ENCODE measurements around the gene PDLIM5. TPM values are rescaled to one million over a fixed set of nuclear protein-coding genes. Genes with fewer than 3 reads are reported as not detected.

The PDLIM5 gene
- total RNA-seq, 1 experiment from 2014 or later = 58.0 TPM

- no peaks in the 10 kb centered on the region for H3K27me3 ChIP-seq (ENCODE audit: insufficient read depth, low read length)
- H3K9me3 ChIP-seq (ENCODE audit: control insufficient read depth, low read depth, low read length) = no peaks in the 10 kb centered on the region
- Mint-ChIP-seq H3K27ac (no peak overlapping the region), H3K4me1 (peaks cover 15 to 21% of the 10 kb centered on the region in 2 experiments), H3K27me3 (ENCODE audit: low read depth) (no peaks in the 10 kb centered on the region), H3K9me3 (0 out of 5 replicates have a peak, but pooled peaks cover 0 to 3% of the 10 kb centered on the region in 2 experiments), H3K4me3 (no peak overlapping the region), H3K36me3 (ENCODE audit: insufficient read depth in 1 of 3, low read depth in 3 of 3) (peaks cover 0 to 6% (median 0%) of the 10 kb centered on the region in 3 experiments; a peak in 2 of 7 replicates)
- H3T11ph ChIP-seq (ENCODE audit: low read length) = no peak overlapping the region
- H3K79me2 ChIP-seq (ENCODE audit: insufficient read depth, low read length) = no peaks in the 10 kb centered on the region
- H3K56ac ChIP-seq (ENCODE audit: insufficient read length, low read depth, low read length) = no peak overlapping the region
- no peak overlapping the region for H2BK5ac ChIP-seq (ENCODE audit: insufficient read length, low read length)
- H3K4ac ChIP-seq (ENCODE audit: low read depth, low read length) = no peak overlapping the region
- H3K18ac ChIP-seq (ENCODE audit: insufficient read length, low read depth, low read length) = no peak overlapping the region
- no peak overlapping the region for H2AFZ ChIP-seq (ENCODE audit: low read length)
- H2AK5ac ChIP-seq (ENCODE audit: insufficient read length, low read length) = no peak overlapping the region
- no peak for TF ChIP-seq CTCF (conservative IDR thresholded peaks at IDR 0.05)
- H3K27ac ChIP-seq (ENCODE audit: insufficient read length, low read depth, low read length) = no peak overlapping the region
- no peaks in the 10 kb centered on the region for H4K20me1 ChIP-seq (ENCODE audit: control insufficient read depth, insufficient read depth, insufficient read length)
- H4K5ac ChIP-seq (ENCODE audit: insufficient read length, low read depth, low read length) = no peak overlapping the region
- no peak overlapping the region for H3K9ac ChIP-seq (ENCODE audit: extremely low read depth, insufficient read length, low read length)
- H4K8ac ChIP-seq (replicated peaks; ENCODE audit: insufficient read length, low read depth, low read length) = no peak overlapping the region
- H3K23me2 ChIP-seq (ENCODE audit: insufficient read length, low read depth, low read length, poor library complexity, severe bottlenecking) = no peaks in the 10 kb centered on the region
- H3K79me1 ChIP-seq (ENCODE audit: insufficient read depth, low read depth, low read length, poor library complexity, severe bottlenecking) = peaks cover 2% of the 10 kb centered on the region
- no peak overlapping the region for H2BK120ac ChIP-seq (ENCODE audit: low read depth, low read length, poor library complexity, severe bottlenecking)
- no peak overlapping the region for H2BK12ac ChIP-seq (ENCODE audit: insufficient read length, low read depth, low read length)
- no peaks in the 10 kb centered on the region; the same call in 1 of the 2 replicates for H3K4me1 ChIP-seq (ENCODE audit: insufficient read depth, low read length)
- DNase-seq = no peak
- no peak overlapping the region for H3K23ac ChIP-seq (ENCODE audit: insufficient read length, low read depth, low read length)
- H4K91ac ChIP-seq (ENCODE audit: insufficient read length, low read depth, low read length) = no peak overlapping the region
- H2BK20ac ChIP-seq (ENCODE audit: low read depth, low read length, poor library complexity, severe bottlenecking) = no peak overlapping the region
- no peak overlapping the region for H3K4me2 ChIP-seq (ENCODE audit: insufficient read depth, insufficient read length, low read length)
- no peak overlapping the region for H2BK15ac ChIP-seq (ENCODE audit: low read depth, low read length)
- no peak overlapping the region for H3K14ac ChIP-seq (ENCODE audit: insufficient read depth, low read length)
- no CpG with 5 or more reads among the region's 1 CpG for WGBS (ENCODE audit: extremely low coverage, insufficient read length, low lambda C conversion rate)
Observed at GRCh38 chr4:94550352-94550751, 98.6 kb downstream of the PDLIM5 start.

All from H9 (cell line).